Vagina (tissue), 2 donors: ENCODE results near the gene ZCCHC14. TPM values are rescaled to one million over a fixed set of nuclear protein-coding genes. Genes with fewer than 3 reads are reported as not detected.

Experiments used
- DNase-seq, 2 donors: peaks; one replicate each; pipeline ENCODE4 v3.0.0-alpha.2; 2017; ENCODE audit errors: extremely low spot score in 2 of 2
- H3K27ac ChIP-seq: fragments of 200-600 bp; sonication (generic); one replicate; pipeline ENCODE4 v1.5.1; 2019
- H3K27me3 ChIP-seq: fragments of 200-600 bp; sonication (generic); one replicate; pipeline ENCODE4 v1.5.1; 2019
- H3K36me3 ChIP-seq, 2 donors: fragments of 200-600 bp; sonication (generic); one replicate each; pipeline ENCODE4 v1.5.1; 2017 to 2019
- H3K4me1 ChIP-seq: fragments of 200-600 bp; sonication (generic); one replicate; pipeline ENCODE4 v1.5.1; 2019
- H3K4me3 ChIP-seq, 2 donors: fragments of 200-600 bp; sonication (generic); 1 replicate in 1 of 2; 2 replicates in 1 of 2; pipeline ENCODE4 v1.5.1; 2016 to 2019
- H3K9me3 ChIP-seq: fragments of 200-600 bp; sonication (generic); one replicate; pipeline ENCODE4 v1.5.1; 2019
- POLR2A ChIP-seq, 2 donors: fragments of 450-650 bp; IDR thresholded peaks; one replicate each; pipeline ENCODE4 v1.6.1; 2017; ENCODE audit warnings: antibody characterized with exemption in 2 of 2, mild to moderate bottlenecking in 2 of 2, moderate library complexity in 2 of 2
- POLR2AphosphoS5 ChIP-seq, 2 donors: sonication (generic); formaldehyde crosslinking; IDR thresholded peaks; one replicate each; pipeline ENCODE4 v1.9.0; 2017; ENCODE audit warnings: antibody characterized with exemption in 2 of 2, mild to moderate bottlenecking in 2 of 2, low read depth in 1 of 2; ENCODE audit not compliant: insufficient read depth in 1 of 2
- intact Hi-C: fragments of 100-400 bp; cut with DNase I; formaldehyde crosslinking; loops from one replicate; pipeline ENCODE4 v1.15.1; 2023
- total RNA-seq: library from RNA; depleted of rRNA; stranded (reverse); fragments of >200 nt; gene quantifications from one replicate; pipeline ENCODE4 v1.2.3, GENCODE V29; 2016
- TF ChIP-seq, protein P1 (sequence below), 3 experiments: fragments of 450-650 bp in 2 of 3; fragments of 200-600 bp in 1 of 3; sonication (generic) in 1 of 3; IDR thresholded peaks; one replicate each; pipeline ENCODE4 v1.5.1; 2017 to 2019; ENCODE audit warnings: antibody characterized with exemption in 3 of 3, mild to moderate bottlenecking in 2 of 3, moderate library complexity in 2 of 3

ZCCHC14 gene
- total RNA-seq, 1 donor from 2014 or later, result 74.2 TPM

DNA sequence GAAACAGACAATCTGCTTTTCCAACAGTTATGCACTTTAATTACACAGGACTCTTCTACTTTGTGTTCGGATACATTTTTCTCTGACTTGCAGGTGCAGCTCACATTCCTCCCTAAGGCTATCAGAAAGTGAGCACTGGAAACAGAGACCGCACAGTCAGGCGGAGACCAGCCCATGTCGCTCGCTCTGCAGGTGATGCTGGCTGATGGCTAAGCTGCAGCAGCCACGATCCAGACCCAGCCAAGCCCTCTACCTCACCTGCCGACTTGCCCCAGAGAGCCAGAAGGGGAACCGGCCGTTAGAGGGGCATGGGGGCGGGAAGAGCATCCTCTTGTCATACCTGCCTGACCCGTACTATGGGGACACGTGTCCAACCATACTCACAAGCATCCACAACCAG, 66.9 kb downstream of the ZCCHC14 start:
- H3K27ac ChIP-seq, result no peak overlapping the region
- no peaks in the 10 kb centered on the region for H3K27me3 ChIP-seq
- peaks cover 0 to 28% of the 10 kb centered on the region in 2 donors for H3K36me3 ChIP-seq
- no peaks in the 10 kb centered on the region for H3K4me1 ChIP-seq
- no peak for DNase-seq
- TF ChIP-seq, protein P1, sequence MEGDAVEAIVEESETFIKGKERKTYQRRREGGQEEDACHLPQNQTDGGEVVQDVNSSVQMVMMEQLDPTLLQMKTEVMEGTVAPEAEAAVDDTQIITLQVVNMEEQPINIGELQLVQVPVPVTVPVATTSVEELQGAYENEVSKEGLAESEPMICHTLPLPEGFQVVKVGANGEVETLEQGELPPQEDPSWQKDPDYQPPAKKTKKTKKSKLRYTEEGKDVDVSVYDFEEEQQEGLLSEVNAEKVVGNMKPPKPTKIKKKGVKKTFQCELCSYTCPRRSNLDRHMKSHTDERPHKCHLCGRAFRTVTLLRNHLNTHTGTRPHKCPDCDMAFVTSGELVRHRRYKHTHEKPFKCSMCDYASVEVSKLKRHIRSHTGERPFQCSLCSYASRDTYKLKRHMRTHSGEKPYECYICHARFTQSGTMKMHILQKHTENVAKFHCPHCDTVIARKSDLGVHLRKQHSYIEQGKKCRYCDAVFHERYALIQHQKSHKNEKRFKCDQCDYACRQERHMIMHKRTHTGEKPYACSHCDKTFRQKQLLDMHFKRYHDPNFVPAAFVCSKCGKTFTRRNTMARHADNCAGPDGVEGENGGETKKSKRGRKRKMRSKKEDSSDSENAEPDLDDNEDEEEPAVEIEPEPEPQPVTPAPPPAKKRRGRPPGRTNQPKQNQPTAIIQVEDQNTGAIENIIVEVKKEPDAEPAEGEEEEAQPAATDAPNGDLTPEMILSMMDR (IDR thresholded peaks at IDR 0.05), result no peak
- TF ChIP-seq POLR2A (IDR thresholded peaks at IDR 0.05) (no peak), POLR2AphosphoS5 (IDR thresholded peaks at IDR 0.05; ENCODE audit: insufficient read depth in 1 of 2, low read depth in 1 of 2) (no peak)
- intact Hi-C loops, result loop anchor here (10.0 kb wide), 1 partner anchor 139 kb away; no protein-coding TSS in a partner anchor
- no peaks in the 10 kb centered on the region for H3K9me3 ChIP-seq
- no peak overlapping the region for H3K4me3 ChIP-seq

DNA sequence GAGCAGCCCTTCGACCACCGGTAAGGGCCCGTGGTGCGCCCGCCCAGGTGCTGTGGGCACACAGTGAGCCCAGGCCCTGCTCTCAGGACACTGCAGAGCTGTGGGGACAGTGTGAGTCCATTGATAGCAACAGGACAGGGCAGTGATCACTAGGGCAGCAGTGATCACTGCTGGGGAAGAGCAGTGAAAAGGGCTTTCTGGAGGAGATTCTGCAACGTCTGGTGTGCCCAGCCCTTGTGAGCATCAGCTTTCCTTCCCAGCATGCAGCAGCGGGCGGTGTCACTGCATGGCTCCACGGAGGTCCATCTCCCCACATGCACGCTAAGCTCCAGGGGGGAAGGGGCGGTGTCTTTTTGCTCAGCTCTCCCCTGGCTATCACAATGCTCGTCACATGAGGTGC, 68.6 kb downstream of the ZCCHC14 start:
- intact Hi-C loops, result loop anchor here (10.0 kb wide), 1 partner anchor 141 kb away; no protein-coding TSS in a partner anchor

DNA sequence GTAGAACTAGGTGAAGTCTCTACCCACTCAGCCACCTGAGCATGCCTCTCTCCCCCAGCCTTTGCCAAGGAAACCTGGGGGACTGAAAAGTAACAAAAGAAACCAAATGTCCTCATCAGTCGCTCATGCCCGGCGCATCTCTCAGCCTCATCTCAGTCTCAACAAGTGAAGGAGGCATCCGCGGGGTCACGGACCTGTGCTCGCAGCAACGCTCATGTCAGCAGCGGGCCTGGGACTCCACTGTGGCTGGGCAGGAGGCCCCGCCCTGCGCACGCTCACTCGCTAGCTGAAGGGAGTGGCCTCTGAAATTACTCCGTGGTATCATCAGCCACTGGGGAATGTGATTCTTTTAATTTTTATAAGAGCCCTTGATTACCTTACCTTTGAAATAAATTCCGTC, 69.4 kb downstream of the ZCCHC14 start:
- Histone ChIP-seq H3K9me3 (no peaks in the 10 kb centered on the region), H3K27ac (no peak overlapping the region), H3K4me3 (no peak overlapping the region), H3K27me3 (no peaks in the 10 kb centered on the region), H3K4me1 (no peaks in the 10 kb centered on the region), H3K36me3 (peaks cover 0 to 44% of the 10 kb centered on the region in 2 donors)
- intact Hi-C loops, result loop anchor here (10.0 kb wide), 1 partner anchor 141 kb away; no protein-coding TSS in a partner anchor
- TF ChIP-seq, protein P1 (IDR thresholded peaks at IDR 0.05), result no peak
- TF ChIP-seq POLR2A (IDR thresholded peaks at IDR 0.05), result no peak
- no peak for TF ChIP-seq POLR2AphosphoS5 (IDR thresholded peaks at IDR 0.05; ENCODE audit: insufficient read depth in 1 of 2, low read depth in 1 of 2)
- no peak for DNase-seq

More for the DNA sequence above, 68.6 kb downstream of the ZCCHC14 start:
- TF ChIP-seq, protein P1 (IDR thresholded peaks at IDR 0.05), result no peak
- TF ChIP-seq POLR2AphosphoS5 (IDR thresholded peaks at IDR 0.05; ENCODE audit: insufficient read depth in 1 of 2, low read depth in 1 of 2) (no peak), POLR2A (IDR thresholded peaks at IDR 0.05) (no peak)
- Histone ChIP-seq H3K9me3 (no peaks in the 10 kb centered on the region), H3K36me3 (peaks cover 0 to 44% of the 10 kb centered on the region in 2 donors), H3K4me3 (no peak overlapping the region), H3K27me3 (no peaks in the 10 kb centered on the region), H3K27ac (no peak overlapping the region), H3K4me1 (no peaks in the 10 kb centered on the region)
- DNase-seq, result no peak

DNA sequence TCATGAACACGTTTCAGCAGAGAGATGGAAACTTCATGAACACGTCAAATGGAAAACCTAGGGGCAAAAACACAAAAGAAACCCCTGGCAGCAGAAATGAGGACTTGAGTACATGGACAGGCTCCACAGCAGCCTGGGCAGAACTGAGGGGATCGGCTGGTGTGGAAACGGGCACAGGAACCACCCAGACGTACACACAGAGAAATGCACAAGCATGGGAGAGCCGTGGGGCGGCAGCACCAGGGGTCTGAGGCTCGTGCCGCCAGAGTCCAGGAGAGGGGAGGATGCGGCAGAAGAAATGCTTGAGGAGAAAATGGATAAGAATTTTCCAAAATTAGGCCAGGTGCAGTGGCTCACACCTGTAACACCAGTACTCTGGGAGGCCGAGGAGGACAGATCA, 70.7 kb downstream of the ZCCHC14 start:
- H3K9me3 ChIP-seq, result no peaks in the 10 kb centered on the region
- H3K36me3 ChIP-seq, result peaks cover 0 to 52% of the 10 kb centered on the region in 2 donors
- no peak for DNase-seq
- no peak overlapping the region for H3K27ac ChIP-seq
- H3K4me1 ChIP-seq, result no peaks in the 10 kb centered on the region
- H3K4me3 ChIP-seq, result no peak overlapping the region
- H3K27me3 ChIP-seq, result no peaks in the 10 kb centered on the region
- intact Hi-C loops, result loop anchor here (10.0 kb wide), 1 partner anchor 143 kb away; no protein-coding TSS in a partner anchor
- TF ChIP-seq, protein P1 (IDR thresholded peaks at IDR 0.05), result no peak
- TF ChIP-seq POLR2A (IDR thresholded peaks at IDR 0.05) (no peak), POLR2AphosphoS5 (IDR thresholded peaks at IDR 0.05; ENCODE audit: insufficient read depth in 1 of 2, low read depth in 1 of 2) (no peak)
